Activated CD4-positive, alpha-beta T cell treated with anti-CD3 and anti-CD28 coated beads, Interleukin-2, amount 50 U/mL, for 24 hours (primary cell): ENCODE results near the gene TCEAL2.
A peak's percentile ranks its signal among the peaks of the same experiment; 100 is the strongest.
"Not testable (repeated sequence)": the region's sequence is repeated elsewhere in the genome, so short reads cannot be mapped to it uniquely, and the experiment has no call there.

ENCODE experiments used
- DNase-seq, 2 donors: peaks; one replicate each; pipeline ENCODE4 v3.0.0-alpha.2; 2020; ENCODE audit warnings: low read depth in 1 of 2, low spot score in 1 of 2

The TCEAL2 gene

GRCh38 chrX:102125436-102125835 is at the start of gene TCEAL2:
TSS of gene TCEAL2 (plus strand) at chrX:102125679. CDS start at chrX:102126831, 1,152 bp downstream.
- DNase-seq = not testable (repeated sequence)

- no peak for DNase-seq
Observed at GRCh38 chrX:102077426-102077825, 48.1 kb upstream of the TCEAL2 start.

GRCh38 chrX:102085706-102086105 is 39.8 kb upstream of the TCEAL2 start:
- no peak for DNase-seq

- DNase-seq = no peak
Observed at GRCh38 chrX:102113367-102113766, 12.1 kb upstream of the TCEAL2 start.

GRCh38 chrX:102115748-102116147 is 9.7 kb upstream of the TCEAL2 start:
- DNase-seq = no peak

GRCh38 chrX:102125014-102125413 is 465 bp upstream of the TCEAL2 start:
- not testable (repeated sequence) for DNase-seq

- not testable (repeated sequence) for DNase-seq
Observed at GRCh38 chrX:102126080-102126818, 770 bp downstream of the TCEAL2 start.

GRCh38 chrX:102126863-102127262 is 1.4 kb downstream of the TCEAL2 start:
- DNase-seq = no peak

GRCh38 chrX:102129473-102129872 is 4.0 kb downstream of the TCEAL2 start:
- no peak for DNase-seq

- DNase-seq = no peak
Observed at GRCh38 chrX:102138064-102138463, 12.6 kb downstream of the TCEAL2 start.

GRCh38 chrX:102140876-102141275 is 15.4 kb downstream of the TCEAL2 start:
- not testable (repeated sequence) for DNase-seq

GRCh38 chrX:102141631-102142030 is 16.2 kb downstream of the TCEAL2 start:
- DNase-seq = not testable (repeated sequence)

- DNase-seq = not testable (repeated sequence)
Observed at GRCh38 chrX:102142274-102142673, 16.8 kb downstream of the TCEAL2 start, which contains the start of gene TCEAL6. TSS of gene TCEAL6 (minus strand) at chrX:102142481.

- no peak for DNase-seq
Observed at GRCh38 chrX:102154218-102154860, 28.9 kb downstream of the TCEAL2 start.

- DNase-seq = no peak
Observed at GRCh38 chrX:102154900-102155805, 29.7 kb downstream of the TCEAL2 start.

- DNase-seq = peak; percentile 9 to 32
Observed at GRCh38 chrX:102155806-102156179, 30.3 kb downstream of the TCEAL2 start, which contains the start of gene BEX5. TSS of gene BEX5 (minus strand) at chrX:102155977. CDS start at chrX:102154265, 1,712 bp downstream.
